Measurements from ENCODE around the gene DLG2.

- TF ChIP-seq, protein P1, sequence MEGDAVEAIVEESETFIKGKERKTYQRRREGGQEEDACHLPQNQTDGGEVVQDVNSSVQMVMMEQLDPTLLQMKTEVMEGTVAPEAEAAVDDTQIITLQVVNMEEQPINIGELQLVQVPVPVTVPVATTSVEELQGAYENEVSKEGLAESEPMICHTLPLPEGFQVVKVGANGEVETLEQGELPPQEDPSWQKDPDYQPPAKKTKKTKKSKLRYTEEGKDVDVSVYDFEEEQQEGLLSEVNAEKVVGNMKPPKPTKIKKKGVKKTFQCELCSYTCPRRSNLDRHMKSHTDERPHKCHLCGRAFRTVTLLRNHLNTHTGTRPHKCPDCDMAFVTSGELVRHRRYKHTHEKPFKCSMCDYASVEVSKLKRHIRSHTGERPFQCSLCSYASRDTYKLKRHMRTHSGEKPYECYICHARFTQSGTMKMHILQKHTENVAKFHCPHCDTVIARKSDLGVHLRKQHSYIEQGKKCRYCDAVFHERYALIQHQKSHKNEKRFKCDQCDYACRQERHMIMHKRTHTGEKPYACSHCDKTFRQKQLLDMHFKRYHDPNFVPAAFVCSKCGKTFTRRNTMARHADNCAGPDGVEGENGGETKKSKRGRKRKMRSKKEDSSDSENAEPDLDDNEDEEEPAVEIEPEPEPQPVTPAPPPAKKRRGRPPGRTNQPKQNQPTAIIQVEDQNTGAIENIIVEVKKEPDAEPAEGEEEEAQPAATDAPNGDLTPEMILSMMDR (IDR thresholded peaks at IDR 0.05; ENCODE audit: low read depth, low read length, missing input control): no peak
- TF ChIP-seq, protein P2, sequence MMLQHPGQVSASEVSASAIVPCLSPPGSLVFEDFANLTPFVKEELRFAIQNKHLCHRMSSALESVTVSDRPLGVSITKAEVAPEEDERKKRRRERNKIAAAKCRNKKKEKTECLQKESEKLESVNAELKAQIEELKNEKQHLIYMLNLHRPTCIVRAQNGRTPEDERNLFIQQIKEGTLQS (IDR thresholded peaks at IDR 0.05): no peak
- TF ChIP-seq RAD21 (IDR thresholded peaks at IDR 0.05): no peak
- TF ChIP-seq, protein P3, sequence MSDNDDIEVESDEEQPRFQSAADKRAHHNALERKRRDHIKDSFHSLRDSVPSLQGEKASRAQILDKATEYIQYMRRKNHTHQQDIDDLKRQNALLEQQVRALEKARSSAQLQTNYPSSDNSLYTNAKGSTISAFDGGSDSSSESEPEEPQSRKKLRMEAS (IDR thresholded peaks at IDR 0.05): no peak
Observed at GRCh38 chr11:83766932-83767331, 1860.2 kb downstream of the DLG2 start.
